ENCODE measurements around the gene RXFP3. TPM values are rescaled to one million over a fixed set of nuclear protein-coding genes. Genes with fewer than 3 reads are reported as not detected.
A peak's percentile ranks its signal among the peaks of the same experiment; 100 is the strongest.

Gene RXFP3
- total RNA-seq, 4 donors from 2014 or later = not detected

DNA sequence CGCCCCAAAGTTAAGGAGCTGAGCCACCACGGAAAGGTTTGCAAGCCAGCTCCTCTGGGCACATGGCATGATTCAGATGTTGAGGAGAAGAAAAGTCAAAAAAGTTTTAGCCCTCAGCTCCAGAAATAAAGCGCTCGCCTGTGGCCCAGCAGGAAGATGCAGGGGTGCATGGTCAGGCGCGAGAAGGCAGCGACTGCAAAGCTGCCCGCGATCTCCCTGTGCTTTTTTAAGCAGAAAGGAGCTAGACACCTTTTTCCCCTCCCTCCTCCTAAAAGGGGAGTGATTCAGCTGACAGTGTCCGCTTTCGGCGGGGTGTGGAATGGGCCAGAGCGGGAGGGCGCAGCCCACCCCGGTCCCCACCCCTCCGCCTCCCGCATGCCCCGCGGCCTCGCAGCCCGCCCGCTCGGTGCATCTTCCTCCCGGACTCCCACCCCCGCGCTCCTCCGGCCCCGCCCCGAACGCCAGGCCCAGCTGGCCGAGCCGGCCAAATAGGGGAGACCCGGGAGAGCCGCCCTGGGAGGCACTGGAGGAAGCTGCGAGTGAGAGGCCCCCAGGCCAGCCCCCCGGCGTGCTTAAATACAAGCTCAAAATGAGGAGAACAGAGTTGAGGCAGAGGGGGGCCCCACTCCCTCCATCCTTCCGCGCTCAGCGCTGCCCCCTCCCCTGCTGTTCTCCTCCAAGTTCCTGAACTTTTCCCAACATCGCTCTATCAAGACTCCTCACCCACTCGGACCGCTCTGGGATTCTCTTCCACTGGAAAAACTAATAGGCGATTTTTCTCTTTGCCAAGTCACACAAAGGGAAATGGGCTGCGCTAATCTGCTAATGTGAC is 44.2 kb upstream of the RXFP3 start, which contains the start of gene ADAMTS12:
ADAMTS12 (minus strand) TSS at position 203 of the 832 bp plus-strand sequence; CDS start at position 69, 134 bp downstream.
- no peak for TF ChIP-seq POLR2A (IDR thresholded peaks at IDR 0.05)
- TF ChIP-seq, protein P1, sequence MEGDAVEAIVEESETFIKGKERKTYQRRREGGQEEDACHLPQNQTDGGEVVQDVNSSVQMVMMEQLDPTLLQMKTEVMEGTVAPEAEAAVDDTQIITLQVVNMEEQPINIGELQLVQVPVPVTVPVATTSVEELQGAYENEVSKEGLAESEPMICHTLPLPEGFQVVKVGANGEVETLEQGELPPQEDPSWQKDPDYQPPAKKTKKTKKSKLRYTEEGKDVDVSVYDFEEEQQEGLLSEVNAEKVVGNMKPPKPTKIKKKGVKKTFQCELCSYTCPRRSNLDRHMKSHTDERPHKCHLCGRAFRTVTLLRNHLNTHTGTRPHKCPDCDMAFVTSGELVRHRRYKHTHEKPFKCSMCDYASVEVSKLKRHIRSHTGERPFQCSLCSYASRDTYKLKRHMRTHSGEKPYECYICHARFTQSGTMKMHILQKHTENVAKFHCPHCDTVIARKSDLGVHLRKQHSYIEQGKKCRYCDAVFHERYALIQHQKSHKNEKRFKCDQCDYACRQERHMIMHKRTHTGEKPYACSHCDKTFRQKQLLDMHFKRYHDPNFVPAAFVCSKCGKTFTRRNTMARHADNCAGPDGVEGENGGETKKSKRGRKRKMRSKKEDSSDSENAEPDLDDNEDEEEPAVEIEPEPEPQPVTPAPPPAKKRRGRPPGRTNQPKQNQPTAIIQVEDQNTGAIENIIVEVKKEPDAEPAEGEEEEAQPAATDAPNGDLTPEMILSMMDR (IDR thresholded peaks at IDR 0.05) = no peak
- no peaks in the 10 kb centered on the region for H3K36me3 ChIP-seq
- no peak for DNase-seq
- H3K9me3 ChIP-seq = no peaks in the 10 kb centered on the region
- H3K27ac ChIP-seq = peak within 1 kb of the TSS in 2 of 4 donors; percentile 44 to 64
- H3K4me1 ChIP-seq = peaks cover 0 to 3% (median 1%) of the 10 kb centered on the region in 4 donors
- H3K4me3 ChIP-seq = peak within 1 kb of the TSS; percentile 9 to 47 (median 30)
- no peaks in the 10 kb centered on the region for H3K27me3 ChIP-seq

DNA sequence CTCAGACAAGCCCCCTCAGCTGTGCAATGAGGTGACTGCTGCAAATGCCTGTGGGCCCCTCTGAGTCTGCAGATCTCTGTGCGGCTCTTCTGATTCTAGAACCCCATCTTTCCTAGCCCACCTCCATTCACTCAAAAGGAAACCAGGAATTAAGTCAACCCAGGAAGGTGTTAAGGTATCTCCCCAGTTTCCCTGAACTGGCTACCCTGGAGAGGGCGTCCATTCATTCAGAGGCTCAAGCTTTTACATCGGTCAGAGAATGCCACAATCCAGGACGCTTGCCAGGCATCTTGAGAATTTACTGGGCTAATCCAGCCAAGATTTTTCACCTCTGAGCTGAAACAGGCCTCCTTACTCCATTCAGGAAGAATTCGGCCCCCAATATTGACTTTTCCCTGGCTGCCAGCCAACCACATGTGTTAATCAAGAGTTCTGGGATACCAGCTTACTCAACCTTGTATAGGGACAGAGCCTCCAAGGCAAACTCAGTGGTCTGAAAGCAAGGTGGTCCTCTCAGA is 43.5 kb upstream of the RXFP3 start:
- H3K4me3 ChIP-seq = peak overlapping the region in 1 of 4 donors; percentile 47
- TF ChIP-seq, protein P1 (IDR thresholded peaks at IDR 0.05) = no peak
- TF ChIP-seq POLR2A (IDR thresholded peaks at IDR 0.05) = no peak
- H3K27me3 ChIP-seq = no peaks in the 10 kb centered on the region
- no peaks in the 10 kb centered on the region for H3K36me3 ChIP-seq
- DNase-seq = no peak
- no peaks in the 10 kb centered on the region for H3K9me3 ChIP-seq
- H3K27ac ChIP-seq = peak overlapping the region in 1 of 4 donors; percentile 64
- H3K4me1 ChIP-seq = peaks cover 0 to 3% (median 1%) of the 10 kb centered on the region in 4 donors

DNA sequence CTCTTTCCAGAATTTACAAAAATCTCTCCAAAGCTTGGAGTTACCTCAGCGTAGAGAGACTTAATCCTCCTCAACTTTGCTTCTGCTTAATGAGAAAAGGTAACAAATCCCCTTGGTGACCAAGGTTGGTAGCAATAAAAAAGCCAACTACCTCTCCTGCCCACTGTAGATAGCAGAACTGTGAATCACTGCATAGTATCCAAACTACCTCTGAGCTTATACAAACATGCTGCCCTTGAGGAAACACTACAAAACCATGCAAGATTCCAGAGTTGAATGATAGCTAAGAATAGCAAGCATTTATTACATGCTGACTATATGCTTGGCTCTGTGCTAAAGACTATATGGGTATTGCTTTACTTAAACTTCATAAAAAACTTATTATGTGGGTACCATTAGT is 41.6 kb upstream of the RXFP3 start:
- Histone ChIP-seq H3K4me1 (peaks cover 0 to 3% (median 1%) of the 10 kb centered on the region in 4 donors), H3K27me3 (no peaks in the 10 kb centered on the region), H3K36me3 (no peaks in the 10 kb centered on the region), H3K4me3 (no peak overlapping the region), H3K9me3 (no peaks in the 10 kb centered on the region), H3K27ac (no peak overlapping the region)
- no peak for TF ChIP-seq POLR2A (IDR thresholded peaks at IDR 0.05)
- TF ChIP-seq, protein P1 (IDR thresholded peaks at IDR 0.05) = no peak
- no peak for DNase-seq

DNA sequence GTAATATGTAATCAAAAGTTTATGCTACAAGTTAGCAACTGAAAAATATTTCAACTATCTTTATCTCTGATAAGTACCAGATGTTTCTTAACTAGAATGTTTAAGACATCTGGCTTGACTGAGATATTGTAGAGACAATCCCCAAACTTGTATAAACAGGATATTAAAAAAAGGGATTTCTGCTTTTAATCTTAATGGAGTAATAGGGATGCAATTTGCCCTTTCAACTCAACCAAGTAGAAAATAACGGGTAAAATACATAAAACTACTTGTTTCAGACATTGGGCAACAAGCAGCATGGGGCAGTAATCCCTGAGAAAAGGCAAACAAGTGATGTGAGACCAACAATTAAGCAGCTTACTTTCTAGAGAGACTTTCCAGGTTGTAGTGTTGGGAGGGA is 35.0 kb upstream of the RXFP3 start:
- TF ChIP-seq, protein P1 (IDR thresholded peaks at IDR 0.05) = no peak
- no peak for TF ChIP-seq POLR2A (IDR thresholded peaks at IDR 0.05)
- Histone ChIP-seq H3K27ac (no peak overlapping the region), H3K36me3 (no peaks in the 10 kb centered on the region), H3K9me3 (peaks cover 0 to 7% (median 2%) of the 10 kb centered on the region in 4 donors), H3K4me1 (no peaks in the 10 kb centered on the region), H3K4me3 (no peak overlapping the region), H3K27me3 (no peaks in the 10 kb centered on the region)
- no peak for DNase-seq

DNA sequence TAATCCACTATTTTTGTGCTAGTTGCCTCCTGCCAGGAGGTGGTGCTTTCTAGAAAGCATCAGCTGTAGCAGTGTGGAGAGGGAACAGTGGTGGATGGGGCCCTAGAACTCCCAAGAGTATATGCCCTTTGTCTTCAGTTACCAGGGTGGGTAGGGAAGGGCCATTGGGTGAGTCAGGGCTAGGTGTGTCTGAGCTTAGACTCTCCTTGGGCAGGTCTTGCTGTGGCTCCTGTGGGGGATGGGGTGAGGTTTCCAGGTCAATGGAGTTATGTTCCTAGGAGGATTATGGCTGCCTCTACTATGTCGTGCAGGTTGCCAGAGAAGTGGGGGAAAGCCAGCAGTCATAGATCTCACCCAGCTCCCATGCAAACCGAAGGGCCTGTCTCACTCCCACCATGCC is 33.1 kb upstream of the RXFP3 start:
- H3K27me3 ChIP-seq = no peaks in the 10 kb centered on the region
- H3K4me3 ChIP-seq = no peak overlapping the region
- no peaks in the 10 kb centered on the region for H3K36me3 ChIP-seq
- DNase-seq = no peak
- H3K9me3 ChIP-seq = peaks cover 0 to 10% (median 4%) of the 10 kb centered on the region in 4 donors
- no peak overlapping the region for H3K27ac ChIP-seq
- TF ChIP-seq, protein P1 (IDR thresholded peaks at IDR 0.05) = no peak
- TF ChIP-seq POLR2A (IDR thresholded peaks at IDR 0.05) = no peak
- no peaks in the 10 kb centered on the region for H3K4me1 ChIP-seq

Data from Peyer's patch (tissue), 4 donors.